Measurements from ENCODE around the gene NDUFV1. TPM values are rescaled to one million over a fixed set of nuclear protein-coding genes. Genes with fewer than 3 reads are reported as not detected.
A peak's percentile ranks its signal among the peaks of the same experiment; 100 is the strongest.

NDUFV1 gene
- total RNA-seq, 3 donors from 2014 or later = 159 to 222 (median 186) TPM

- Histone ChIP-seq H3K9me3 (no peaks in the 10 kb centered on the region), H3K36me3 (no peaks in the 10 kb centered on the region), H3K4me3 (peak overlapping the region; percentile 34 to 71 (median 53)), H3K4me1 (peaks cover 0 to 8% of the 10 kb centered on the region in 2 donors), H3K27me3 (no peaks in the 10 kb centered on the region), H3K27ac (peak overlapping the region; percentile 79 to 81)
- intact Hi-C loops (cut with DNase I; ENCODE audit: low total_unique reads) = no loop called here
- no peak for DNase-seq (ENCODE audit: low spot score in 2 of 2)
- TF ChIP-seq CTCF (IDR thresholded peaks at IDR 0.05) (no peak), POLR2A (IDR thresholded peaks at IDR 0.05) (no peak), POLR2AphosphoS5 (IDR thresholded peaks at IDR 0.05) (no peak)
These were observed 6.7 kb downstream of the NDUFV1 start for GRCh38 chr11:67613313-67613959.

- H3K4me3 ChIP-seq = peak overlapping the region; percentile 34 to 71 (median 53)
- H3K27me3 ChIP-seq = no peaks in the 10 kb centered on the region
These were observed 7.4 kb downstream of the NDUFV1 start for GRCh38 chr11:67613960-67614715.

GRCh38 chr11:67614730-67615714 is 8.3 kb downstream of the NDUFV1 start:
- Histone ChIP-seq H3K27ac (peak overlapping the region in 1 of 2 donors; percentile 79), H3K9me3 (no peaks in the 10 kb centered on the region), H3K36me3 (no peaks in the 10 kb centered on the region), H3K4me1 (peaks cover 0 to 8% of the 10 kb centered on the region in 2 donors), H3K4me3 (peak overlapping the region in 1 of 3 donors; percentile 34), H3K27me3 (no peaks in the 10 kb centered on the region)
- TF ChIP-seq CTCF (IDR thresholded peaks at IDR 0.05) = no peak
- no peak for TF ChIP-seq POLR2A (IDR thresholded peaks at IDR 0.05)
- intact Hi-C loops (cut with DNase I; ENCODE audit: low total_unique reads) = no loop called here
- DNase-seq (ENCODE audit: low spot score in 2 of 2) = no peak

More at GRCh38 chr11:67613960-67614715, 7.4 kb downstream of the NDUFV1 start:
- Histone ChIP-seq H3K36me3 (no peaks in the 10 kb centered on the region), H3K27ac (peak overlapping the region; percentile 79 to 81), H3K9me3 (no peaks in the 10 kb centered on the region), H3K4me1 (peaks cover 0 to 8% of the 10 kb centered on the region in 2 donors)
- intact Hi-C loops (cut with DNase I; ENCODE audit: low total_unique reads) = no loop called here
- peak in 1 of 2 donors; percentile 61 for DNase-seq (ENCODE audit: low spot score in 2 of 2)
- TF ChIP-seq POLR2AphosphoS5 (IDR thresholded peaks at IDR 0.05) (peak in 1 of 3 donors; percentile 37), CTCF (IDR thresholded peaks at IDR 0.05) (peak; percentile 44 to 61 (median 46)), POLR2A (IDR thresholded peaks at IDR 0.05) (no peak)

DNA sequence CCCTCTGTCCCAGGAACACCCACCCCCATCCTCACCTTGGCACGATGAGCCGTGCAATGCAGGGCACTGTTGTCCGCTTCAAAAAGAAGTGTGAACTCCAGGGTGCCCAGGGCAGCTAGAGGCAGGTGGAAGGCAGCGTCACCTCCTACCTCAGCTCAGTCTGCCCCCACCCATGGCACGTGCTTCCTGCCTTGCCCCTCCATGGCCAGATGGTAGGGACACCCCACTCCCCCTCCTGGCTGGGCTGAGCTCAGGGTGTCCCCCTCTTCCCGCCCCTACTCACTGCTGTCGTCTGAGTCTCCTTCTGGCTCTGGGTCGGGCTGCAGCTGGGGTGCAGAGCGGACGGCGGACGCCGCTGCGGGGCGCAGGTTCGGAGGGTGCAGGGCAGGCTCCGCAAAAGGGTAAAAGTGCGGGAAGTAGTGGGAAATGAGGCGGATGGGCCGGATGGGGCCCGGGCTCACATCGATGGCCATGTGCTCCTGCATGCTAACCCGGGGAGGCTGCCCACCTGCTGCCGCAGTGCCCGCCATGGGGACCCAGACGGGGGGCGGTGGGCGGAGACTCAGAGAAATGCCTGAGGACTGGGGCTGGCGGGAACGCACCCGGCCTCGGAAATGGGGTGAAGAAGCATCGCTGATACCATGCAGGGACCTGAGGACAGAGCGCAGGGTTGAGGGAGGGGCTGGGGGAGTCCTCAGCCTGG is 9.1 kb downstream of the NDUFV1 start:
- no peak for DNase-seq (ENCODE audit: low spot score in 2 of 2)
- H3K9me3 ChIP-seq = no peaks in the 10 kb centered on the region
- H3K27me3 ChIP-seq = no peaks in the 10 kb centered on the region
- H3K27ac ChIP-seq = no peak overlapping the region
- no peaks in the 10 kb centered on the region for H3K36me3 ChIP-seq
- no peak overlapping the region for H3K4me3 ChIP-seq
- H3K4me1 ChIP-seq = peaks cover 0 to 8% of the 10 kb centered on the region in 2 donors
- TF ChIP-seq POLR2A (IDR thresholded peaks at IDR 0.05) (no peak), POLR2AphosphoS5 (IDR thresholded peaks at IDR 0.05) (no peak), CTCF (IDR thresholded peaks at IDR 0.05) (no peak)
- intact Hi-C loops (cut with DNase I; ENCODE audit: low total_unique reads) = no loop called here

Data from breast epithelium (tissue), 4 donors.